ENCODE measurements around the gene FAM76B.

The FAM76B gene

DNA sequence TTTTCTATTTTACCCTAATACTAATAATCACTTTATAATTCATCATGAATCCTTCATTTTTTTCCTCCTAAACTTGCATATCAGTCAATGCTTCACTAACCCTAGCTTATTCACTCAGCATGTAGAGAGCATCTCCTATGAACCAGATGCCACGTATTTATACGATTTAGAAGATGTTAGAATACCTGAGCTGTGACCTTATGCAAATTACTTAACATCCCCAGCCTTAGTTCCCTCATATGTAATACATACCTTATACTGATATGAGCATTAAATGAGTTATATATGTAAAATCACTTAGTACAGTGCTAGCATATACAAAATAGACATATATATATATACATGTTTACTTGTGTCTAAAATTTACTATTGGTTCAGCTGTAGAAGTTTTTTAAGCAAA, 9.0 kb downstream of the FAM76B start:
- TF ChIP-seq, protein P1, sequence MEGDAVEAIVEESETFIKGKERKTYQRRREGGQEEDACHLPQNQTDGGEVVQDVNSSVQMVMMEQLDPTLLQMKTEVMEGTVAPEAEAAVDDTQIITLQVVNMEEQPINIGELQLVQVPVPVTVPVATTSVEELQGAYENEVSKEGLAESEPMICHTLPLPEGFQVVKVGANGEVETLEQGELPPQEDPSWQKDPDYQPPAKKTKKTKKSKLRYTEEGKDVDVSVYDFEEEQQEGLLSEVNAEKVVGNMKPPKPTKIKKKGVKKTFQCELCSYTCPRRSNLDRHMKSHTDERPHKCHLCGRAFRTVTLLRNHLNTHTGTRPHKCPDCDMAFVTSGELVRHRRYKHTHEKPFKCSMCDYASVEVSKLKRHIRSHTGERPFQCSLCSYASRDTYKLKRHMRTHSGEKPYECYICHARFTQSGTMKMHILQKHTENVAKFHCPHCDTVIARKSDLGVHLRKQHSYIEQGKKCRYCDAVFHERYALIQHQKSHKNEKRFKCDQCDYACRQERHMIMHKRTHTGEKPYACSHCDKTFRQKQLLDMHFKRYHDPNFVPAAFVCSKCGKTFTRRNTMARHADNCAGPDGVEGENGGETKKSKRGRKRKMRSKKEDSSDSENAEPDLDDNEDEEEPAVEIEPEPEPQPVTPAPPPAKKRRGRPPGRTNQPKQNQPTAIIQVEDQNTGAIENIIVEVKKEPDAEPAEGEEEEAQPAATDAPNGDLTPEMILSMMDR (IDR thresholded peaks at IDR 0.05; ENCODE audit: low read depth, low read length), result no peak
- H3K4me3 ChIP-seq (replicated peaks in 1 of 2; ENCODE audit: low read depth in 2 of 2, low read length in 2 of 2), result no peak overlapping the region
- DNase-seq (ENCODE audit: low read depth in 2 of 2), result no peak

DNA sequence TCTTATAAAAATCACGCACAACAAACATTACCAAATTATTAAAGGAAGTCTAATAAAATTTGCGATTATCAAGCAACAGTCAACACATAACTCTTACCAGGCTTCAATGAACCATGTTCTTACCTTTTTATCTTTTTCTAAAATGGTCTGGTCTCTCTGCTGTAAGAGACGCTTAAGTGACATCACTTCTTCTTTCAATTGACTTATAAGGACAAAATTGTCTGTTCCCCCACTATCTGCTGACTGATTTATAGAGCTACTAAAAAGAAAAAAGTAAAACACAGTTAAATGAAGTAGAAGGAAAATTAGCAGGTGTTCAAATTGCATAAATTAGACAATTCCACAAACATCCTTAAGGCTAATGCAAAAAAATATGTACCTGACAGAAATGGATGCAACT, 10.9 kb downstream of the FAM76B start:
- TF ChIP-seq, protein P1 (IDR thresholded peaks at IDR 0.05; ENCODE audit: low read depth, low read length), result no peak
- no peak for DNase-seq (ENCODE audit: low read depth in 2 of 2)
- no peak overlapping the region for H3K4me3 ChIP-seq (replicated peaks in 1 of 2; ENCODE audit: low read depth in 2 of 2, low read length in 2 of 2)

DNA sequence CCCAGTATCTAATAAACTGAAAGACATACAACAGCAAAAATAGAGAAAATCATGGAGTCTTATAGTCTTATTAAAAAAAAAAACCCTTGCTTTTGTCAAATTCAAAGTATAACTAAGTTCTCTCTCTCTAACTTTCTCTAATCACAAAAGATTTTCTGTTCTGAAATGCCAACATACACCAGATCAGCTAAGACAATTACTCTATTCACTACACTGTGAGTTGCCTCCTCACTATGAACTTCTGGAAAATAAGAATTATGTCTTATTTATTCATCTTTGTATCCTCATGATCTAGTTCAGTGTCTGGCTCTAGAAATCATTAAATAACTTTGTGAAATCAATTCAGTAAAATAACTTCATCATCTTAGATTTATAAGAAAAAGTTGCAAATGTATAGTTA, 12.7 kb downstream of the FAM76B start:
- no peak overlapping the region for H3K4me3 ChIP-seq (replicated peaks in 1 of 2; ENCODE audit: low read depth in 2 of 2, low read length in 2 of 2)
- TF ChIP-seq, protein P1 (IDR thresholded peaks at IDR 0.05; ENCODE audit: low read depth, low read length), result no peak
- no peak for DNase-seq (ENCODE audit: low read depth in 2 of 2)

DNA sequence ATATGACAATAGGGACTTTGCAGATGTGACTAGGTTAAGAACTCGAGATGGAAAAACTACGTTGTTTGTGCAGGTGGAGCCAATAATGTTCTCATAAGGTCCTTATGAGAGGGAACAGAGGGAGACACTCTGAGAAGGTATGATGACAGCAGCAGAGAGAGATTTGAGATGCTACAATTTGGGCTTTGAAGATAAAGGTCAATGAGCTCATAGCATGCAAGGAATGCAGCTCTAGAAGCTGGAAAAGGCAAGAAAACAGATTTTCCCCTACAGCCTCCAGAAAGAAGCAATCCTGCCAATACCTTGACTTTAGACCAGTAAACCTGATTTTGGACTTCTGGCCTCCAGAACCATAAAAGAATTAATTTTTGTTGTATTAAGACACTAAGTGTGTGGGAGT, 21.1 kb downstream of the FAM76B start:
- TF ChIP-seq, protein P1 (IDR thresholded peaks at IDR 0.05; ENCODE audit: low read depth, low read length), result no peak
- peak in 1 of 2 donors; percentile 6 for DNase-seq (ENCODE audit: low read depth in 2 of 2)
- H3K4me3 ChIP-seq (replicated peaks in 1 of 2; ENCODE audit: low read depth in 2 of 2, low read length in 2 of 2), result no peak overlapping the region

DNA sequence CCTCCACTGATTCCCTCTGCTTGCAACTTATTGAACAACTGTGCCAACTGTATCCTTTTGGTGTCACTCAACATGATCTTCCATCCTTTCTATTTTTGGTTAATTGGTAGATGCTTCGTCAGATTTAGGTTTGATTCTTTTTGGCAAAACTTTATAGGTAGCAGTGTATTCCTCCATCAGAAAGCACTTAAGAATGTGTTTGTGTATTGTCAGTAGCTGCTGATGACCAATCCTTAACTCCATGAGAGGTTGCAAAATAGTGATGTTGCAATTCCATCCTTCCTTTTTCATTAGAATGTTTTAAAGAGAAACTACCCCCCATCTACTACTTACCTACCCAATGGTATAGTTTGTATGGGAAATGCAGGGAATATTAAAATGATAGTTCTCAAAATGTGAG, 22.1 kb downstream of the FAM76B start:
- no peak overlapping the region for H3K4me3 ChIP-seq (replicated peaks in 1 of 2; ENCODE audit: low read depth in 2 of 2, low read length in 2 of 2)
- peak; percentile 75 to 86 for DNase-seq (ENCODE audit: low read depth in 2 of 2)
- TF ChIP-seq, protein P1 (IDR thresholded peaks at IDR 0.05; ENCODE audit: low read depth, low read length), result no peak

DNA sequence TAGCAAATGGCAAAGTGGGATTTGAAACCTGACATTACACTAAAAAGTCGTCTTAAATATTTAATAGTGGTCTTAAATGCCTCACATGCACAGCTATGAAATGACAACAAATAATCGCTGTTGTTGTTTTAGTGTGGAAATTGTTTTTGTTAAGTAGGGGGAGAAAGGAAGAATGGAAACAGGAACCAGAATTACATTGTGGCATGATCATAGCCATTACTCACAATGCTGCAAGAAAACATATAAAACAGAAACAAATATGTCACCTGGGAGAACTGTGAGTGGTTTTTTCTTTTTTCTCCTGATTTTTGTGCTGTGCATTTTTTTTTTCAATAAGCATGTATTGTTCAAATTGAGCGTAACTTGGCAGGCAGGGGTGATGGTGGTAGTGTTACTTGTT, 22.9 kb downstream of the FAM76B start:
- TF ChIP-seq, protein P1 (IDR thresholded peaks at IDR 0.05; ENCODE audit: low read depth, low read length), result no peak
- DNase-seq (ENCODE audit: low read depth in 2 of 2), result no peak
- H3K4me3 ChIP-seq (replicated peaks in 1 of 2; ENCODE audit: low read depth in 2 of 2, low read length in 2 of 2), result no peak overlapping the region

DNA sequence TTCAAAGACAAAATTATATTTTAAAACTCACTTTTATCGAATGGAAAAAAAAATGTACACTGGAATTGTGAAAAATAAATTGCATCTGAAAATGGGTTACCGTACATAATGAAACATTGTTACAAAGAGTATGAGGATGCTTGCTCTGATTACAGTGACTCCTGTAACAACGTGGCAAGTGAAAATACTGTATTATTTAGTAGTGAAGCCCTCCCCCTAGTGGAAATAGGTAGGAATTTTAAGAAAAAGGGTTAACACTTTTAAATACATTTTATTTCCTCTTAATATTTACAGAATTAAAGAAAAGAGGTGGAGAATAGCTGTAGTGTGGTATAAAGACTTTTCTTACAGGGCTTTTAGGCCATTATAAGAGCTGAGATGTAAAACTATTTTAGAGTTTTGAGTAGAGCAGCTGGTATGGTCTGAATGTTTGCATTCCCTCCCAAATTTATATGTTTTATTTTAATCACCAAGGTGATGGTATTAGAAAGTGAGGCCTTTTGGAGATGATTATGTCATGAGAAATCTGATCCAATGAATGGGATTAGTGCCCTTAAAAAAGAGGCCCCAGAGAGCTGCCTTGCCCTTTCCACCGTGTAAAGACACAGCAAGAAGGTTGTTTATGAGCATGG, 25.2 kb downstream of the FAM76B start:
- TF ChIP-seq, protein P1 (IDR thresholded peaks at IDR 0.05; ENCODE audit: low read depth, low read length), result peak; percentile 45
- DNase-seq (ENCODE audit: low read depth in 2 of 2), result peak; percentile 76 to 79
- no peak overlapping the region for H3K4me3 ChIP-seq (replicated peaks in 1 of 2; ENCODE audit: low read depth in 2 of 2, low read length in 2 of 2)
